Stromal cell of bone marrow (primary cell): ENCODE data around the gene RNF130.
"Not testable (repeated sequence)": the region's sequence is repeated elsewhere in the genome, so short reads cannot be mapped to it uniquely, and the experiment has no call there.

Experiments
- DNase-seq: peaks from one replicate; pipeline ENCODE4 v3.0.0-alpha.2; 2012; ENCODE audit warnings: low read depth

RNF130 gene

GRCh38 chr5:180018347-180019060, 53.1 kb downstream of the RNF130 start:
- DNase-seq, result no peak

GRCh38 chr5:180015523-180015922, 56.0 kb downstream of the RNF130 start:
- not testable (repeated sequence) for DNase-seq

- no peak for DNase-seq
These were observed 57.9 kb downstream of the RNF130 start for GRCh38 chr5:180013678-180014077.

- no peak for DNase-seq
These were observed 59.2 kb downstream of the RNF130 start for GRCh38 chr5:180012316-180012715.

GRCh38 chr5:180010636-180011035, 60.9 kb downstream of the RNF130 start:
- DNase-seq, result no peak

- DNase-seq, result no peak
These were observed 62.0 kb downstream of the RNF130 start for GRCh38 chr5:180009581-180009980.

GRCh38 chr5:180008433-180008832, 63.1 kb downstream of the RNF130 start:
- DNase-seq, result no peak

- no peak for DNase-seq
These were observed 64.0 kb downstream of the RNF130 start for GRCh38 chr5:180007582-180007981.

GRCh38 chr5:180006141-180006540, 65.4 kb downstream of the RNF130 start:
- no peak for DNase-seq

- DNase-seq, result no peak
These were observed 68.4 kb downstream of the RNF130 start for GRCh38 chr5:180003127-180003526.

- DNase-seq, result no peak
These were observed 69.8 kb downstream of the RNF130 start for GRCh38 chr5:180001742-180002141.

GRCh38 chr5:180001136-180001535, 70.4 kb downstream of the RNF130 start:
- no peak for DNase-seq

GRCh38 chr5:179998485-179998884, 73.1 kb downstream of the RNF130 start:
- DNase-seq, result no peak

GRCh38 chr5:179994583-179995323, 76.8 kb downstream of the RNF130 start:
- DNase-seq, result no peak

- not testable (repeated sequence) for DNase-seq
These were observed 78.7 kb downstream of the RNF130 start for GRCh38 chr5:179992855-179993254.

GRCh38 chr5:179991106-179991505, 80.5 kb downstream of the RNF130 start:
- DNase-seq, result no peak

- DNase-seq, result not testable (repeated sequence)
These were observed 81.0 kb downstream of the RNF130 start for GRCh38 chr5:179990525-179990924.

GRCh38 chr5:179986328-179986727, 85.2 kb downstream of the RNF130 start:
- DNase-seq, result no peak

- DNase-seq, result no peak
These were observed 89.9 kb downstream of the RNF130 start for GRCh38 chr5:179981636-179982035.

- DNase-seq, result no peak
These were observed 90.8 kb downstream of the RNF130 start for GRCh38 chr5:179980767-179981166.

GRCh38 chr5:179978792-179979191, 92.8 kb downstream of the RNF130 start:
- DNase-seq, result no peak

GRCh38 chr5:179975713-179976134, 95.8 kb downstream of the RNF130 start:
- no peak for DNase-seq

- no peak for DNase-seq
These were observed 96.4 kb downstream of the RNF130 start for GRCh38 chr5:179974946-179975712.
